Fibroblast of pulmonary artery (primary cell): Measurements from ENCODE around the gene JMJD8.

ENCODE experiments used
- DNase-seq: peaks from one replicate; pipeline ENCODE4 v3.0.0-alpha.2; 2010; ENCODE audit warnings: low read depth
- H3K4me3 ChIP-seq: replicated peaks from 2 replicates; pipeline ENCODE4 v1.5.1; 2011; ENCODE audit warnings: low read depth, mild to moderate bottlenecking, control low read depth, low read length, moderate library complexity
- CTCF ChIP-seq: IDR thresholded peaks from 2 replicates; pipeline ENCODE4 v1.5.1; 2011; ENCODE audit warnings: mild to moderate bottlenecking, control low read depth, low read length, inconsistent platforms; ENCODE audit errors: missing control alignments

The JMJD8 gene

DNA sequence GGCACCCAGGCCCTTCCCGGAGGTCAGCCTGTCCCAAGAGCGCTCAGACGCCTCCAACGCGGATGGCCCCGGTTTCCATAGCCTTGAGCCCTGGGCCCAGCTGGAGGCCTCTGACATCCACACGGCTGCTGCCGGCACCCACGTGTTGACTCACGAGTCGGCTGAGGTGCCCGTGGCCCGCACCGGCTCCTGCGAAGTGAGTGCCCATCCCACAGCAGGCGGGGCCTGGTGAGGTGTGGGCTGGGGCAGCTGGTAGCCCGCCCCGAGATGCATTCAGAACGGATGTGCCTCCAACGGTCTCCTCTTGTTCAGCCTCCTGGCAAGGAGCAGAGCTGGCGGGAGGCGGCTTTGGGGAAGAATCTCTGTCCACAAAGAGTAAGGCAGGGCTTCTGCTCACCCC lies 32.3 kb downstream of the JMJD8 start:
- no peak for TF ChIP-seq CTCF
- H3K4me3 ChIP-seq, result no peak overlapping the region
- no peak for DNase-seq

DNA sequence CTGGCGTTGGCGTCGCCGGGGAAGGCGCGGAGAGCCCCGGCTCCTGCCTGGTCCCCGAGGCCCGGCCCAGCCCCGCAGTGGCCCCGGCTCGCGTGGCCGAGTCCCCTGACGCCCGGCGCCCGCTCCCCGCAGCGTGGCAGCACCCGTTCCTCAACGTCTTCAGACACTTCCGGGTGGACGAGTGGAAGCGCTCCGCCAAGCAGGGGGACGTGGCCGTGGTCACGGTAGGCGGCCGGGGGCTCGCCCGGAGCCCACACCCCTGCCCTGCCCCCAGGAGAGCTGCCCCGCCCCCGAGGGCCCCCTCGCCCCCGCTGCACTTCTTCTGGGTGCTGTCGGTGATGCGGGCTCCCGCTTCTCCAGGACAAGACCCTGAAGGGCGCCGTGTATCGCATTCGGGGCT lies 34.5 kb downstream of the JMJD8 start:
- peak overlapping the region; percentile 67 for H3K4me3 ChIP-seq
- TF ChIP-seq CTCF, result no peak
- no peak for DNase-seq

DNA sequence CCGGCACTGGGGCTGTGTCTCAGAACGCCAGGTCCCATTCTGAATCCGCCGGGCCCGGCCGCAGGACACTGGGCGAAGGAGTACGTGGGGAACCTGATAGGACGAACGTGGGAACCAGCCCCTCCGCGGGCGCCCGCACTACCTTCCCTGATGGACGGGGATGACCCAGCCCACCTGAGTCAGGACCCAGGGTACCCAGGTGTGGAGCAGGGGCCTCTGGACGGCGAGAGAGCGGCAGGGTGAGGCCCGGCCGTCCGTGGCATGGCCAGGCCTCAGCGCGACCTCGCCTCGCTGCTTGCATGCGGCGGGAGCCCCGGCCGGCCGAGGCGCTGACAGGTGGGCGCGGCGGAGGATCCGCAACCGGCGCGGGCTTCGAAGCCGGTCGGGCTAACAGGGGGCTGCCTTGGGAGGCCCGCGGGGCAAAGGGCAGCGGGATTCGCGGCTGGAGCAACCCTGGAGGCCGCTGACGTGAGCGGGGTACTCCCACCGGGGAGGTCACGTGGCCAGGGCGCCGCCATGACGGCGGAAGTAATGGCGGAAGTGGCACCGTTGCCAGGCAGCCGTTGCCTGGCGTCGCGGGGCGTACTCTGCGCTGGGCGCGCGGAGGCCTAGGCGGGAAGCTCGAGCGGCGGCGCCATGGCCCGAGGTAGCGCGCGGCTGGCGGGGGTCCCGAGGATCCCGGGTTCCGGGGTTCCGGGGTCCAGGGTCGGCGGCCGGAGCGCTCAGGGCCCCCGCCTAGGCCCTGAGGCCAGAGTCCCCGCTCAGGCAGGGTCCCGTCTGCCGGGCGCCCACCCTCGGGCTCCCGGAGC lies 35.1 kb downstream of the JMJD8 start, which contains the start of gene WDR90:
WDR90 (plus strand) TSS at position 585 of the 809 bp plus-strand sequence; CDS start at position 637, 52 bp downstream.
- peak; percentile 91 for DNase-seq
- no peak for TF ChIP-seq CTCF
- peak within 1 kb of the TSS; percentile 67 for H3K4me3 ChIP-seq

DNA sequence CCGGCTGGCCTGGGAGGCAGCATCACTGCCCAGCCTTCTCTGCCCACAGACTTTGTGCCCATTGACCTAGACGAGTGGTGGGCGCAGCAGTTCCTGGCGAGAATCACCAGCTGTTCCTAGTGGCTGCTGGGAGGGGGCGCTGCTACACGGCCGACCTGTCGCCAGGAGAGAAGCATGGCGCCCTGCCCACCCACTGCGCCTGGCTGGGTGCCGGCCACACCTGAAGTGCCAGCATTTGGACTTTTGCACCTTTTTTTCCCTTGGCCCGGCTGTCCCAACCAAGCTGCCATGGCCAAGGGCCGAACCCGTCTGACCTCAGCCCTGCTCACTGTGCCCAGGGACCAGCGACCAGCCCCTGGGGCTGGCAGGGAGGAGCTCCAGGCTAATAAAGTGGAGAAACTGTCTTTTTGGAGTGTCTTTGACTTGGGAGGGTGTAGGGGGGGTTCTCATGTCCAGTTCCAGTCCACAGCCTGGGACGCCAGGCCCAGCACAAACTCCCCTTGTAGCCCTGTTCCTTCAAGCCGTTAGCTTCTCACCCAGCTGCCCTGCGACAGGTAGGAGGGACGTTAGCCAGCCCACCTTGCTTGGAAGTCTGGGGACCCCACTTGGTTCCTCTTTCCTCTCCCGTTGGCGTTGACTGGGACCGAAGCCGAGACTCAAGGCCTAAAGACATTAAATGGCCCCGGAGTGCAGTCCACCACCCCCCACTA lies 35.9 kb downstream of the JMJD8 start:
- TF ChIP-seq CTCF, result peak; percentile 36
- peak overlapping the region; percentile 67 for H3K4me3 ChIP-seq
- DNase-seq, result peak; percentile 24

- TF ChIP-seq CTCF, result no peak
- H3K4me3 ChIP-seq, result no peak overlapping the region
- DNase-seq, result no peak
Measured at GRCh38 chr16:647173-647902, 36.8 kb downstream of the JMJD8 start.

DNA sequence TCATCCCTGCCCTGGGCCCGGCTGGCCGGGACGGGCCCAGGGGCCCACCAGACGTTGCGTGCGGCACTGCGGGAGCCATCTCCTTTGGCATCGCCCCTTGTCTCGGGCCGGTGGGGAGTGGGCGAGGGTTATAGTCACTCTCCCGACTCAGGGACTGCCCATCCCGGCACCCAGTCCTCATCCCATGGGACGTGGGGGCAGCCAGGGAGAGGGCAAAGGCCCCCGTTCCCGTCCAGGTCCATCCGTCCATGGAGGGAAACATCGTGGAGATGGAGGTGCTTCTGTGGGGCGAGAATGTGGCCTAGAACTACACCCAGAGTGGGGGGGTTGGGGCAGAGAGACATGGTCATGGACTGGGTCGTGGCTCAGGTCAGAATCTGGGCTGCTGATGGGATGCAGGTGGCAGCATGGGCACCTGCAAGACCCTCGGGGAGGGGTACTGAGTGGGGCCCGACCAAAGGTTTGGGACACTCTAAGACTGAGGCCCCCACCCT lies 37.4 kb downstream of the JMJD8 start:
- H3K4me3 ChIP-seq, result no peak overlapping the region
- no peak for TF ChIP-seq CTCF
- DNase-seq, result no peak
